Body of pancreas (tissue), 4 donors: ENCODE measurements around the gene ETFA. TPM values are rescaled to one million over a fixed set of nuclear protein-coding genes. Genes with fewer than 3 reads are reported as not detected.

Source experiments
- ATAC-seq: fragments of 150-250 bp; one replicate; pipeline ENCODE4 v1.9.1; 2016
- DNase-seq, 4 donors: peaks; one replicate each; pipeline ENCODE4 v3.0.0-alpha.2; 2019
- H3K27ac ChIP-seq, 4 donors: fragments of 200-600 bp; sonication (generic); 1 replicate in 3 of 4; 2 replicates in 1 of 4; pipeline versions ENCODE4 v1.5.1 to v1.6.1; 2016 to 2019; ENCODE audit warnings: mild to moderate bottlenecking in 1 of 4, mixed read lengths in 1 of 4, moderate library complexity in 1 of 4
- H3K27me3 ChIP-seq, 2 donors: fragments of 200-600 bp; sonication (generic); one replicate each; pipeline ENCODE4 v1.6.0; 2016; ENCODE audit warnings: mild to moderate bottlenecking in 1 of 2
- H3K36me3 ChIP-seq, 2 donors: fragments of 200-600 bp; sonication (generic); replicated peaks in 1 of 2; 2 replicates each; pipeline ENCODE4 v1.5.1; 2016; ENCODE audit warnings: low read depth in 2 of 2; ENCODE audit not compliant: insufficient read depth in 1 of 2
- H3K4me1 ChIP-seq: fragments of 200-600 bp; sonication (generic); one replicate; pipeline ENCODE4 v1.6.0; 2016
- H3K4me3 ChIP-seq, 2 donors: fragments of 200-600 bp; sonication (generic); 1 replicate in 1 of 2; 2 replicates in 1 of 2; pipeline ENCODE4 v1.5.1; 2016 to 2019
- H3K9me3 ChIP-seq, 3 donors: fragments of 200-600 bp; sonication (generic); 1 replicate in 2 of 3; 2 replicates in 1 of 3; pipeline ENCODE4 v1.5.1; 2016
- POLR2A ChIP-seq, 3 donors: fragments of 450-650 bp; IDR thresholded peaks; one replicate each; pipeline ENCODE4 v1.6.1; 2016; ENCODE audit warnings: antibody characterized with exemption in 3 of 3, mild to moderate bottlenecking in 2 of 3
- WGBS, 2 donors: methylation state at CpG; one replicate each; pipeline ENCODE4 v1.1.5; 2017; 5-methylcytosine and 5-hydroxymethylcytosine counted together
- intact Hi-C: fragments of 100-400 bp; cut with DNase I; formaldehyde crosslinking; loops from one replicate; pipeline ENCODE4 v1.15.1; 2023
- total RNA-seq, 2 donors: library from RNA; depleted of rRNA; stranded (reverse); fragments of >200 nt; gene quantifications; one replicate each; pipeline ENCODE4 v1.1.0, GENCODE V29; 2016
- TF ChIP-seq, protein P1 (sequence below), 7 experiments: fragments of 450-650 bp in 4 of 7; fragments of 200-600 bp in 3 of 7; sonication (generic) in 3 of 7; IDR thresholded peaks; one replicate each; pipeline ENCODE4 v1.5.1; 2016 to 2019; ENCODE audit warnings: antibody characterized with exemption in 7 of 7

ETFA gene
- total RNA-seq, 2 donors from 2014 or later = 38.6 to 62.8 TPM

- WGBS, 2 donors = 81 to 83% methylated on average over 3 of the region's 3 CpGs
- no peak for ATAC-seq
Observed at GRCh38 chr15:76354823-76355440, 43.7 kb upstream of the ETFA start.

DNA sequence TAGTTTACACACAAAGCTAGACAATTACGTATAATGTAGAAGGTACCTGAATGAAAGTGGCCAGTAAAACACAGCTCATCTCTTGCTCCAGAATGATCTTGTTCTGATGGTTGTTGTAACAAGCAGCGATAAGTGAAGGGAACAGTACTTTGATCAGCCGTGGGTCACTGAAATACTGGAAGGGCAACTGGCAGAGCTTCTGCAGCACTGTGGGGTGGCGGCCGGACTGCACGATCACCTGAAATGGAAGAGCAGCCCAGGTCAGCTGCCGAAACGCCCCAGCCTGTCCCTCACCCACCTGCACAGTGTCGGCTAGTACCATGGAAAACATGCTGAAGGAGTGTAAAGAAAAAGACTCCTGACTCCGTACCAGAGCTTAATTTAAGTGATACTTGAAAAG, 42.6 kb upstream of the ETFA start:
- WGBS, 2 donors = 93 to 95% methylated on average over 10 of the region's 10 CpGs
- no peak for TF ChIP-seq POLR2A (IDR thresholded peaks at IDR 0.05)
- TF ChIP-seq, protein P1, sequence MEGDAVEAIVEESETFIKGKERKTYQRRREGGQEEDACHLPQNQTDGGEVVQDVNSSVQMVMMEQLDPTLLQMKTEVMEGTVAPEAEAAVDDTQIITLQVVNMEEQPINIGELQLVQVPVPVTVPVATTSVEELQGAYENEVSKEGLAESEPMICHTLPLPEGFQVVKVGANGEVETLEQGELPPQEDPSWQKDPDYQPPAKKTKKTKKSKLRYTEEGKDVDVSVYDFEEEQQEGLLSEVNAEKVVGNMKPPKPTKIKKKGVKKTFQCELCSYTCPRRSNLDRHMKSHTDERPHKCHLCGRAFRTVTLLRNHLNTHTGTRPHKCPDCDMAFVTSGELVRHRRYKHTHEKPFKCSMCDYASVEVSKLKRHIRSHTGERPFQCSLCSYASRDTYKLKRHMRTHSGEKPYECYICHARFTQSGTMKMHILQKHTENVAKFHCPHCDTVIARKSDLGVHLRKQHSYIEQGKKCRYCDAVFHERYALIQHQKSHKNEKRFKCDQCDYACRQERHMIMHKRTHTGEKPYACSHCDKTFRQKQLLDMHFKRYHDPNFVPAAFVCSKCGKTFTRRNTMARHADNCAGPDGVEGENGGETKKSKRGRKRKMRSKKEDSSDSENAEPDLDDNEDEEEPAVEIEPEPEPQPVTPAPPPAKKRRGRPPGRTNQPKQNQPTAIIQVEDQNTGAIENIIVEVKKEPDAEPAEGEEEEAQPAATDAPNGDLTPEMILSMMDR (IDR thresholded peaks at IDR 0.05) = no peak
- ATAC-seq = no peak

More at GRCh38 chr15:76354823-76355440, 43.7 kb upstream of the ETFA start:
- no peak for TF ChIP-seq POLR2A (IDR thresholded peaks at IDR 0.05)
- no peaks in the 10 kb centered on the region for H3K36me3 ChIP-seq
- H3K9me3 ChIP-seq = no peaks in the 10 kb centered on the region
- H3K27me3 ChIP-seq = no peaks in the 10 kb centered on the region
- DNase-seq = no peak
- intact Hi-C loops = no loop called here
- H3K4me1 ChIP-seq = no peaks in the 10 kb centered on the region
- H3K4me3 ChIP-seq = no peak overlapping the region
- no peak overlapping the region for H3K27ac ChIP-seq

DNA sequence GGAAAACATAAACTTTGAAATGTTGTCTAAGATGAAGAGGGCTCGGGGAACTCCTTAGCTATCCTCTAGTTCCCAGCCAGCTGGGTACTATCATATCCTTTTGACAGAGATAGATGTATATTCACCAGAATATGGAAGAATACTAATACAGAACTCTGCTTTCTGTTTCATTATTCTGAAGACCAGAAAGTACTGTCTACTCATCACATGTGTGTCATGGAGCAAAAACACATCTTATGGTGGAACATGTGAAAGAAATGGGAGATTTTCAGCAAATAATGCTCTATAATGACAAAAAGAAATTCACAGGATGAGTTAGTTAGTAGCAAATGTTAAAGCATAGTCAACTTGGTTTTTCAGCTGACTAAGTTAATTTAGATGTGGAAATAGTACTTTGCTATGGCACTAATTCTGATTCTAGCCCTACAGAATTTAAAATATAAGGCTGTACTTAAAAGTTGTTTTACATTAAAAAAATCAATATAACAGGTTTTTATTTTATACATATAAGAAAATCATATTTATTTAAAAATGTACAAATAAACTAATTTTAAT, 41.8 kb upstream of the ETFA start:
- Histone ChIP-seq H3K4me3 (no peak overlapping the region), H3K36me3 (no peaks in the 10 kb centered on the region), H3K27me3 (no peaks in the 10 kb centered on the region), H3K27ac (no peak overlapping the region), H3K9me3 (no peaks in the 10 kb centered on the region), H3K4me1 (no peaks in the 10 kb centered on the region)
- TF ChIP-seq, protein P1 (IDR thresholded peaks at IDR 0.05) = no peak
- TF ChIP-seq POLR2A (IDR thresholded peaks at IDR 0.05) = no peak
- WGBS, 2 donors = 94 to 100% methylated on average over 1 of the region's 1 CpG
- no peak for DNase-seq
- intact Hi-C loops = no loop called here
- ATAC-seq = no peak

More for the DNA sequence above, 42.6 kb upstream of the ETFA start:
- Histone ChIP-seq H3K36me3 (no peaks in the 10 kb centered on the region), H3K4me3 (no peak overlapping the region), H3K27ac (no peak overlapping the region), H3K9me3 (no peaks in the 10 kb centered on the region), H3K4me1 (no peaks in the 10 kb centered on the region), H3K27me3 (no peaks in the 10 kb centered on the region)
- intact Hi-C loops = no loop called here
- no peak for DNase-seq

GRCh38 chr15:76349301-76350070, 38.2 kb upstream of the ETFA start:
- H3K36me3 ChIP-seq = no peaks in the 10 kb centered on the region
- no peaks in the 10 kb centered on the region for H3K9me3 ChIP-seq
- no peak overlapping the region for H3K4me3 ChIP-seq
- H3K27me3 ChIP-seq = peaks cover 0 to 28% of the 10 kb centered on the region in 2 donors
- 72 to 96% methylated on average over 1 of the region's 1 CpG for WGBS, 2 donors
- TF ChIP-seq POLR2A (IDR thresholded peaks at IDR 0.05) = no peak
- TF ChIP-seq, protein P1 (IDR thresholded peaks at IDR 0.05) = no peak
- DNase-seq = no peak
- no peak overlapping the region for H3K27ac ChIP-seq
- H3K4me1 ChIP-seq = peaks cover 17% of the 10 kb centered on the region
- no peak for ATAC-seq
- intact Hi-C loops = no loop called here

DNA sequence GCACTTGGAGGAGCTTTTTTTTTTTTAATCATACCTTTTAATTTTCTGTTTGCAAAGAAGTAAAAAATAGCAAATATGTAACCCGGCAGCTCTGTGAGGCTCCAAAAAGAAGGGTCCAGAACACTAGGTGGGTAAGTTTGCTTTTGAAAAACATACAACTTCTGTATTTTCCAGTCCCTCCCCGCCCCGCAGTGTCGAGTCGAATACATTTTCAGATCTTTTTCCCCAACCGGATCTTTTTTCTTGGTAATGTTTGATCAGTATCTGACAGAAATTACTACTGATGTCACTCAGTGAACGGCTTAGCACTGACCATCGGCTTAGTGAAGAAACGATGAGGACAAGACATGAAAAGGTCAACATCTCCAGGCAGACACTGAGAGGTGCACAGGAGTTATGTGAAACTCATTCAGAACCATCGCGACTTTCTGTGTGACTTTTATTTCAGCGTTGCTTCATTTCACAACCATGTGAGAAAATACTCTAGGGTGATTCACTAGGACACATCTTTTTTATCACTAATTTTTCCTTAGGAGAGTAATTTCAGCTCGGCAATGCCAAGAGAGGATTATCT, 36.3 kb upstream of the ETFA start:
- ATAC-seq (no peak), DNase-seq (no peak)
- H3K27ac ChIP-seq = no peak overlapping the region
- H3K9me3 ChIP-seq = no peaks in the 10 kb centered on the region
- intact Hi-C loops = no loop called here
- peaks cover 21% of the 10 kb centered on the region for H3K4me1 ChIP-seq
- WGBS, 2 donors = 86 to 93% methylated on average over 13 of the region's 13 CpGs
- H3K4me3 ChIP-seq = no peak overlapping the region
- H3K36me3 ChIP-seq = no peaks in the 10 kb centered on the region
- TF ChIP-seq POLR2A (IDR thresholded peaks at IDR 0.05) = no peak
- TF ChIP-seq, protein P1 (IDR thresholded peaks at IDR 0.05) = no peak
- H3K27me3 ChIP-seq = peaks cover 6 to 45% of the 10 kb centered on the region in 2 donors
